ENCODE results near the gene FRMPD4. TPM values are rescaled to one million over a fixed set of nuclear protein-coding genes. Genes with fewer than 3 reads are reported as not detected.

The FRMPD4 gene
- total and polyA plus RNA-seq, 2 experiments from 2014 or later: 0.19 to 0.80 TPM

GRCh38 chrX:12405306-12405705 is 267.0 kb downstream of the FRMPD4 start:
- no peak overlapping the region for H2AFZ ChIP-seq
- H3K36me3 ChIP-seq (ENCODE audit: insufficient read depth): no peaks in the 10 kb centered on the region
- DNase-seq (ENCODE audit: low spot score) (no peak), ATAC-seq (no peak)
- no peaks in the 10 kb centered on the region for H3K9me2 ChIP-seq (ENCODE audit: insufficient read depth)
- TF ChIP-seq ZNF331 (CRISPR knock-in tag; IDR thresholded peaks at IDR 0.05; ENCODE audit: low read depth): no peak
- no peak for TF ChIP-seq EZH2phosphoT487 (IDR thresholded peaks at IDR 0.05; ENCODE audit: unreplicated experiment)
- no peak for TF ChIP-seq EZH2 (IDR thresholded peaks at IDR 0.05; ENCODE audit: low read depth, unreplicated experiment)
- TF ChIP-seq CREB1 (CRISPR knock-in tag; IDR thresholded peaks at IDR 0.05; ENCODE audit: low read depth): no peak
- no peak for TF ChIP-seq CTCF (conservative IDR thresholded peaks at IDR 0.05; ENCODE audit: low read depth in 2 of 2)
- no peak for TF ChIP-seq ZNF114 (CRISPR knock-in tag; IDR thresholded peaks at IDR 0.05)
- TF ChIP-seq STAT1 (IDR thresholded peaks at IDR 0.05; ENCODE audit: unreplicated experiment): no peak
- no peak for TF ChIP-seq ZNF462 (CRISPR knock-in tag; IDR thresholded peaks at IDR 0.05)
- TF ChIP-seq NANOG (IDR thresholded peaks at IDR 0.05; ENCODE audit: borderline replicate concordance): no peak
- no peak for TF ChIP-seq REST (IDR thresholded peaks at IDR 0.05; ENCODE audit: unreplicated experiment)
- no peak for TF ChIP-seq POLR2AphosphoS5 (IDR thresholded peaks at IDR 0.05; ENCODE audit: low read depth)
- TF ChIP-seq JUNB (IDR thresholded peaks at IDR 0.05; ENCODE audit: unreplicated experiment): no peak
- no peak for TF ChIP-seq ETS1 (IDR thresholded peaks at IDR 0.05)
- no peaks in the 10 kb centered on the region for H4K20me1 ChIP-seq (replicated peaks; ENCODE audit: insufficient read depth)
- H3K27me3 Mint-ChIP-seq (ENCODE audit: insufficient read depth, low read depth, poor library complexity): peaks cover 3% of the 10 kb centered on the region
- no peak overlapping the region for H3K27ac Mint-ChIP-seq
- no peaks in the 10 kb centered on the region for H3K79me2 ChIP-seq (replicated peaks; ENCODE audit: insufficient read depth)
- H3F3A ChIP-seq (replicated peaks; ENCODE audit: low read depth): no peaks in the 10 kb centered on the region
- no peak overlapping the region for H3K4me2 ChIP-seq
- no peaks in the 10 kb centered on the region for H3K4me1 ChIP-seq (ENCODE audit: insufficient read depth)
- H3K9me3 Mint-ChIP-seq: no peaks in the 10 kb centered on the region
- no peaks in the 10 kb centered on the region for H3K27me3 ChIP-seq (ENCODE audit: insufficient read depth)
- no peaks in the 10 kb centered on the region for H3K4me1 Mint-ChIP-seq
- no peak overlapping the region for H3K27ac ChIP-seq (ENCODE audit: low read depth)
- H3K4me3 Mint-ChIP-seq: no peak overlapping the region
- H3K4me3 ChIP-seq: no peak overlapping the region
- H3K36me3 Mint-ChIP-seq (ENCODE audit: low read depth): no peaks in the 10 kb centered on the region

Measured in GM23338 (cell line).